Psoas muscle (tissue), 8 donors: ENCODE measurements around the gene HBG2. TPM values are rescaled to one million over a fixed set of nuclear protein-coding genes. Genes with fewer than 3 reads are reported as not detected.
"Not testable (repeated sequence)": the region's sequence is repeated elsewhere in the genome, so short reads cannot be mapped to it uniquely, and the experiment has no call there.

Experiments
- ATAC-seq, 4 donors: fragments of 200-7000 bp; cut with Tn5 transposase; one replicate each; pipeline ENCODE4 v1.9.1; 2020; ENCODE audit warnings: moderate library complexity in 3 of 4, mild to moderate bottlenecking in 2 of 4
- DNase-seq, 2 donors: peaks; one replicate each; pipeline ENCODE4 v3.0.0-alpha.2; 2020
- H3K27ac ChIP-seq: fragments of 200-600 bp; one replicate; pipeline ENCODE4 v1.8.0; 2022
- H3K27me3 ChIP-seq, 3 donors: fragments of 200-600 bp in 1 of 3; one replicate each; pipeline versions ENCODE4 v1.6.1 to v1.8.0; 2013 to 2022; ENCODE audit warnings: low read length in 2 of 3, mild to moderate bottlenecking in 2 of 3, moderate library complexity in 1 of 3; ENCODE audit not compliant: insufficient read depth in 3 of 3
- H3K36me3 ChIP-seq, 2 donors: fragments of 200-600 bp in 1 of 2; one replicate each; pipeline versions ENCODE4 v1.6.1 to v1.8.0; 2013 to 2022; ENCODE audit warnings: low read depth in 1 of 2, mild to moderate bottlenecking in 1 of 2, moderate library complexity in 1 of 2; ENCODE audit not compliant: insufficient read depth in 1 of 2
- H3K4me1 ChIP-seq: fragments of 200-600 bp; one replicate; pipeline ENCODE4 v1.8.0; 2022
- H3K4me3 ChIP-seq: fragments of 200-600 bp; one replicate; pipeline ENCODE4 v1.8.0; 2022; ENCODE audit warnings: mild to moderate bottlenecking
- H3K9me3 ChIP-seq: fragments of 200-600 bp; one replicate; pipeline ENCODE4 v1.8.0; 2022
- CTCF ChIP-seq: fragments of 200-600 bp; IDR thresholded peaks from one replicate; pipeline ENCODE4 v1.8.0; 2022; ENCODE audit warnings: antibody characterized with exemption
- WGBS, 3 donors: extraction: QIAGEN DNeasy Blood & Tissue Kit; methylation state at CpG; one replicate each; pipeline versions ENCODE4 v1.1.6 to v1.1.7; 2013; 5-methylcytosine and 5-hydroxymethylcytosine counted together
- intact Hi-C, 2 donors: fragments of 100-400 bp; cut with DNase I; formaldehyde crosslinking; loops; one replicate each; pipeline versions ENCODE4 v1.11.0 to v1.14.2; 2022
- polyA plus RNA-seq, 3 donors: library from polyadenylated mRNA; stranded (reverse); fragments of 200-250 nt; gene quantifications; one replicate each; pipeline ENCODE4 v1.2.3, GENCODE V29; 2013
- total RNA-seq, 4 donors: library from RNA; stranded (reverse); fragmentation: NEBNext Ultra II Directional in 2 of 4; extraction: Animal tissue kit (Norgen Biotek cat#: 25700) in 2 of 4; gene quantifications; one replicate each; pipeline versions ENCODE4 v1.2.1 to v1.2.4, GENCODE V29; 2021 to 2023
- donor health status: healthy with polysubstance abuse.
- donor health status: DM: no; HTN: no; CAD: no; lungs with moderate emphysema.
- donor health status: Bipolar disorder and iron deficiency.
- donor health status: healthy.
- donor health status: DM: yes; HTN: yes; CAD: no.
- donor health status: DM: no; HTN: no; CAD: no.
- donor health status: DM: no; HTN: no; CAD: no.
- donor health status: DM: yes; HTN: yes; CAD: no.

The HBG2 gene
- total and polyA plus RNA-seq, 7 donors = 1.0 TPM; not detected in 6

- ATAC-seq (no peak), DNase-seq (no peak)
- intact Hi-C loops = no loop called here
- Histone ChIP-seq H3K9me3 (no peaks in the 10 kb centered on the region), H3K4me1 (no peaks in the 10 kb centered on the region), H3K4me3 (no peak overlapping the region), H3K27ac (no peak overlapping the region), H3K27me3 (no peaks in the 10 kb centered on the region), H3K36me3 (no peaks in the 10 kb centered on the region)
- TF ChIP-seq CTCF = no peak
- 0 to 87% (median 74%) methylated on average over 1 of the region's 1 CpG for WGBS, 3 donors
Observed at GRCh38 chr11:5298451-5298850, 43.9 kb upstream of the HBG2 start.

GRCh38 chr11:5297721-5298323 lies 43.2 kb upstream of the HBG2 start:
- intact Hi-C loops = no loop called here
- DNase-seq (no peak), ATAC-seq (no peak)
- no peaks in the 10 kb centered on the region for H3K27me3 ChIP-seq
- 66 to 74% (median 67%) methylated on average over 4 of the region's 4 CpGs for WGBS, 3 donors
- no peak overlapping the region for H3K4me3 ChIP-seq
- no peak for TF ChIP-seq CTCF
- H3K27ac ChIP-seq = no peak overlapping the region
- H3K4me1 ChIP-seq = no peaks in the 10 kb centered on the region
- no peaks in the 10 kb centered on the region for H3K36me3 ChIP-seq
- H3K9me3 ChIP-seq = no peaks in the 10 kb centered on the region

GRCh38 chr11:5294342-5294995 lies 39.9 kb upstream of the HBG2 start:
- H3K27me3 ChIP-seq, ATAC-seq, H3K36me3 ChIP-seq, H3K9me3 ChIP-seq, DNase-seq, H3K4me3 ChIP-seq, H3K4me1 ChIP-seq, H3K27ac ChIP-seq, intact Hi-C loops: not testable (repeated sequence)
- WGBS, 3 donors = 93 to 96% (median 93%) methylated on average over 40 to 41 of the region's 41 CpGs

GRCh38 chr11:5293028-5293427 lies 38.4 kb upstream of the HBG2 start:
- Histone ChIP-seq H3K27ac (no peak overlapping the region), H3K9me3 (no peaks in the 10 kb centered on the region), H3K36me3 (no peaks in the 10 kb centered on the region), H3K4me3 (no peak overlapping the region), H3K4me1 (no peaks in the 10 kb centered on the region), H3K27me3 (no peaks in the 10 kb centered on the region)
- DNase-seq (no peak), ATAC-seq (no peak)
- intact Hi-C loops = no loop called here
- WGBS, 3 donors = 85 to 95% (median 90%) methylated on average over 8 of the region's 8 CpGs
- no peak for TF ChIP-seq CTCF

GRCh38 chr11:5291207-5291838 lies 36.7 kb upstream of the HBG2 start:
- Histone ChIP-seq H3K9me3 (no peaks in the 10 kb centered on the region), H3K36me3 (no peaks in the 10 kb centered on the region), H3K27me3 (no peaks in the 10 kb centered on the region), H3K4me1 (no peaks in the 10 kb centered on the region), H3K4me3 (no peak overlapping the region), H3K27ac (no peak overlapping the region)
- TF ChIP-seq CTCF = no peak
- WGBS, 3 donors = 62 to 75% (median 70%) methylated on average over 1 of the region's 1 CpG
- DNase-seq (no peak), ATAC-seq (no peak)
- intact Hi-C loops = no loop called here
